Vagina (tissue), 2 donors: ENCODE measurements around the gene XKR8.
"Not testable (repeated sequence)": the region's sequence is repeated elsewhere in the genome, so short reads cannot be mapped to it uniquely, and the experiment has no call there.

Experiments used
- CTCF ChIP-seq, 3 experiments: fragments of 450-650 bp in 2 of 3; fragments of 200-600 bp in 1 of 3; sonication (generic) in 1 of 3; IDR thresholded peaks; one replicate each; pipeline ENCODE4 v1.5.1; 2017 to 2019; ENCODE audit warnings: antibody characterized with exemption in 3 of 3, mild to moderate bottlenecking in 2 of 3, moderate library complexity in 2 of 3
- POLR2A ChIP-seq, 2 donors: fragments of 450-650 bp; IDR thresholded peaks; one replicate each; pipeline ENCODE4 v1.6.1; 2017; ENCODE audit warnings: antibody characterized with exemption in 2 of 2, mild to moderate bottlenecking in 2 of 2, moderate library complexity in 2 of 2

- not testable (repeated sequence) for TF ChIP-seq POLR2A, CTCF (IDR thresholded peaks at IDR 0.05)
Measured at GRCh38 chr1:27994526-27994925, 34.8 kb downstream of the XKR8 start.
